GM19455 (cell line): ENCODE measurements around the gene SLC1A7.

Experiments used
- ATAC-seq: cut with Tn5 transposase; IDR thresholded peaks from one replicate; pipeline ENCODE4 v1.9.1; 2021; ENCODE audit not compliant: unreplicated experiment

SLC1A7 gene

GRCh38 chr1:53116307-53116810 lies 26.1 kb downstream of the SLC1A7 start:
- ATAC-seq: no peak

GRCh38 chr1:53115403-53116306 lies 26.8 kb downstream of the SLC1A7 start:
- no peak for ATAC-seq

- no peak for ATAC-seq
Observed at GRCh38 chr1:53114581-53115400, 27.6 kb downstream of the SLC1A7 start.

- ATAC-seq: no peak
Observed at GRCh38 chr1:53114090-53114489, 28.3 kb downstream of the SLC1A7 start.

DNA sequence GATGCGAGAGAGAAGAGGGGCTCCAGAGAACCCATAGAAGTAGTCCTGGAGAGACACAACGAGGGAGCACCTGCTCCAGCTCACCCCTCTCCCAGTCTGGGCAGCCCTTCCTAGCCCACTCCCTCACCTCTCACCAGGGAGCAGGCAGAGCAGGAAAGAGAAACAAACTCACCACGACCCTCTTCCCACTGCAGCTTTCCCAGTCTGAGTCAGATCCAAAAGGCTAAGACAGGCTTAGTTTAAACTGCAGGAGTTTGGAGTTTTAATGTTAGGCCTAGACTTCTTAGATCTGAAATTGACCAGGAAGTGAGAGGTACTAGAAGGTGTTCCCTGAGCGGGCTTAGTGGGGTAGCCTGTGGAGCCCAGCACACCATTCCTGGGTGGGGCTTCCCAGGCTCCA lies 29.6 kb downstream of the SLC1A7 start:
- no peak for ATAC-seq

GRCh38 chr1:53112271-53112774 lies 30.1 kb downstream of the SLC1A7 start:
- no peak for ATAC-seq

DNA sequence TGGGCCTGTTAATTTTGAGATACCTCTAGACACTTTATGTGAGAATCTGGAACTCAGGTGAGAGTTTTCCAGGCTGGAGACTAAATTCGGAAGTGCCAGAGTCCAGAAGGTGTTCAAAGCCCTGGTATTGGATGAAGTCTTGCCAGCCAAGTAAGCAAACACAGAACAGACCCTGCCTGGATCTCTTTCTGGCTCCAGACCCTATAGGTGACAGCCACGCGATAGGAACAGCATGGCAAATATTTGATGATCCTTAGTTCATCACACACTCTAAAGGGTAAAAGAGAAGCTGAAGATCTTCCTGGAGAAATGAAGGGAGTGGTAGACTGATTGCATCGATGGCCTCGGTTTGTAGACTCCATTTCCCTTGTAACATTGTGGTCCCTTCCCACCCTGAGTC lies 30.7 kb downstream of the SLC1A7 start:
- no peak for ATAC-seq

- ATAC-seq: no peak
Observed at GRCh38 chr1:53111073-53111556, 31.3 kb downstream of the SLC1A7 start.

GRCh38 chr1:53110370-53111072 lies 31.9 kb downstream of the SLC1A7 start:
- ATAC-seq: no peak

DNA sequence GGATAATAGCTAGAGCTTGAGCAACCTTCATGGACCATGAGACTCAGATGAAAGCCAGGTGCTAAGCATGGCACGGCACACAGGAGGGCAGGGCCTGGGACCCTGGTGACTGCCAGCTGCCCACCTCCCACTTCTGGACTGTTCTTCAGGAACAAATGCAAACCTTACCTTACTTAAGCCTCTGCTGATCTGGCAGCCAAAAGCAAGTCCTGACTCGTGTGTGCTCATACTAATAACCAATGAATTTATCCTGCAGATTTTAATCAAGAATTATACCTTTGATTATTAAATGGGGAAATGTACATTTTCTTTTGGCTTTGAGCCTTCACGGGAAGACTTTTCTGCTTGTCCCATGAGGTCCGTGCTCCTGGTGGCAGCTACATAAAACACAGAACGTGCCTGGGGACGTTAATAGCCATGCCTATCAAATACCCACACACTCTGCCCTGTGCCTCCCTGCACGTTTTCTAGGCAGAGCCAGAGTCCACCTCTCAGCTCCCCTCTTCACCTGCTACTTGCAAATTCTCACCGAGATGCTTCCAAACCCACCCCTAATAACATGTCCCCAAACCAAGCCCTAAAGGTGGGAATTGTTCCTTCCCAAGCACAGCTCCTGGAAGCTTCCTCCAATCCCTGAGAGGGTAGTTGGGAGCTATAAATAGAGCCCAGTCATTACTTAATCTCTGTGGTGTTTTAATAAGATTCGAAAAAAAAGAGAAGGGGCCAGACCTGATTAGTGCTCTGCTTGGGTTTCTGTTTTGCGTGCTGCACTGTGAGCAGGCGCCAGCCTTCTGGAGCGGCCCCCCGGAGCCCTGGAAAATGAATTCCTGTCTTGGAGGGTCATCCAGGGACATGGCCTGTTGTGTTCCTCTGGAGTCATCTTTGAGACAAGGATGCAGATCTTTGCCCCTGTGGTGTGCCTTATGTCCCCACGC lies 33.5 kb downstream of the SLC1A7 start:
- no peak for ATAC-seq

DNA sequence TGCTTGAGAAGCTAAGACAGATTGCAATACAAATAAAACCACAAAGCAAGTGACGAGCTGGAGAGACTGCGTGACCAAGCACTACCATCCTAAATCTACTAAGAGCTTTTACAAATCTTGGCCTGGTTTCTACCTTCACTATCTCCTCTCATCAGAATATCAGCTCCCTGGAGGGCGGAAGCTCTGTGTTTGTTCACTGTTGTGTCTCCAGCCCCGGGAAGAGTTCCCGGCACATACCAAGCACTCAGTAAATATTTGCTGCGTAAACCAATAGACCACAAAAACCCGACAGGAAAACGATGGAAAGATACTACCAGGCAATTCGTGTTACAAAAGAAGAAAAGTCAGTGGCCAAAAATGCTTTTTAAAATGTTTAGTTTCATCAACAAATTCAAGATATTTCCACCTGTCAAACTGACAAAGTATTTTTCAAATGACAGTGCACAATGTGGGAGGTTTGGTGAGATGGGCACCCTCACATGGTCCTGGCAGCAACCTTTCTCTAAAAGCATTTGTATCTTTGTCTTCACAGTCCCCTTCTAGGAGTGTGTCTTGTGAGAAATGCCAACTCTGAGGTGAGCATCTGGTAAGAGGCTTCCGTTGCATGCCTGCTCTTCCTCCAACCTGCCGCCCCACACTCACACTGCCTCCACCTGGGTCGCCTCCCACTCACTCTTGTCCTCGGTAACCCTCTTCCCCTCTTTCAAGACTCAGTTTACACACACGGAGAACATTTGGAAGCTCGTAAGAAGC lies 34.7 kb downstream of the SLC1A7 start:
- ATAC-seq: no peak

DNA sequence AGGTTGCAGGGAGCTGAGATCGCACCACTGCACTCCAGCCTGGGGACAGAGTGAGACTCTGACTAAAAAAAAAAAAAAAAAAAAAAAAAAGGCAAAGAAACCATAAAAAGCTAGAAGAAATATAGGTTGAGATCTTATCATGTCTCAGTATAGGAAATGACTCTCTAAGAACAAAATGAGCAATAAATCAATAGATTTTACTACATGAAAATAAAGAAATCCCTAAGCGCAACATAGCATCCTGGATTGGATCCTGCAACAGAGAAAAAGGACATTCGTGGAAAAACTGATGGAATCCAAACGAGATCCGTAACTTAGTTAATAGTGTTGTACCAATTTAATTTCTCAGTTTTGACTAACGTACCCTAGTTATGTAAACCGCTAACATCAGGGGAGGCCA lies 35.3 kb downstream of the SLC1A7 start:
- no peak for ATAC-seq

DNA sequence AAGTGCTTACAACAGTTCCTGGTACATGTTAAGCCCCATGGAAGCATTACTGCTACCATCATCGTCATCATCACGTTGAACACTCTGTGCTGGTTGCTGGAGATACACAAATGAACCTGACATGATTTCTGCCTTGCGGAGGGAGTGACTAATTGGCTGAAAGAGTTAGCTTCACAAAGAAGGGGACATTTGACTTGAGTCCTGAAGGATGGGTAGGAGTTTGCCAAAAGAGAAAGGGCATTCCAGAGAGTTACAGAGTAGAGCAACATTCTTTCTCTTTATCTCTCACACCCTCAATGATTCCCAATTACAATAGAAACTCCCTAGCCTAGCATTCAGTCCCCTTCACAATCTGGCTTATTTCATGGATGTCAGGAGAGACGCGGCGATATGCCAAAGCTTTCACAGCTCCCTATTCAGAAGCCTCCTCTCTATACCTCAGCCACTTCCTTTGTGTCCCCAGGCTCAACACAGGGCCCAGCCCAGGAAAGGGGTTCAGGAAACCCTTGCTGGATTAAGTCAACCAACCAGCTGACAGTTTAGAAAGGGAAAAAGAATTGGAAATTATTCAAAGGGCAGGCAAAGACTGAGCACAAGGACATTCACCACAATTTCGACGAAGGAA lies 38.0 kb downstream of the SLC1A7 start:
- no peak for ATAC-seq

DNA sequence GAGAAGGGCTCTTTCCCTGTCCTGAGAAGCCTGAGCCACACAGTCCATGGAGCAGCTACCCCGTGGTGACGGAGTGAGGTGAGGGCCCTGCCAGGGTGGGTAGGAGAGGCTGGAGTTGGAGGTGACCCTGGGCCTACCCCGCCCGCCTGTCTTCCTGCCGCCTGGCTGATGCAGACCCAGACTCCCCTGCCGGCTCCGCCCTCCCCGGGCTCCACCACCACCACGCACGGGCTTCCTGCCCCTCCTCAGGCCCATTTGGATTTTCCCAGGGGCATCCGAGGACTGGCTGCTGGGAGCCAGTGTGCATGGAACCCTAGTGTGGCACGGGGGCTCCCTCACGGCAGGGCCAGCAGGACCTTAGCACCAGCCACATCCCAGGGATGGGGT lies 47.9 kb downstream of the SLC1A7 start:
- no peak for ATAC-seq

DNA sequence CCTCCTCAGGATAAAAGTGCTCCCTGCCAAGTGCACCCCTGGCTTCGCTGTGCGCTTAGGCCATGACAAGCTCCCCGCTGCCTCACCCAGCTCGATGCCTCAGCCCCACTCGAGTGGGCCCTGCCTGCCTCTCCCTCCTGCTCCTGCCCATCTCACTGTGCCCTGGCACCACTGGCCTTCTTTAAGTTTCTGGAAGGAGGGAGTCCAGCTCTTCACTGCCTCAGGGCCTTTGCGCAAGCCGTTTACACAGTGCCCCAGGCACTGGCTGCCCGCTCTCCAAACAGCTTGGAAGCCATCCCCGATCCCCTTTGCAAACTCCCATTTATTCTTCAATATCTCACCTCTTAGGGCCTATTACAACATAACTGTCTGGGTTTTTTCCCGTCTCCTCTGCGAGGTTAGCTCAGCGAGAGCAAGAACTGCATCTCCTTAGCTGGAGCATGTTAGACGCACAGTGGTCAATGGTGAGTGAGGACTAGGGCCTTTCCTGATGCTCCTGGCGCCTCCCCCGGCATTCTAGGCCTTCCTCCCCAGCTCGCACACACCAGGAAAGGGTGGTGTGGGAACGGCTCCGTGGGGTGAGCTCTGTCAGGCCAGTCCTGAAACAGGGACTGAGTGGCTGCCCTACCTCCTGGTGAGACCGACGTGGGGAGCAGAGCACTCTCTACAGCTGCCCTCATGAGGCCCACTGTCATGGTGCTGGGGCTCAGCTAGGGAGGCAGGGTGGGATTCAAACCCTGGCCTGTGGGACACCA lies 48.5 kb downstream of the SLC1A7 start:
- ATAC-seq: no peak

DNA sequence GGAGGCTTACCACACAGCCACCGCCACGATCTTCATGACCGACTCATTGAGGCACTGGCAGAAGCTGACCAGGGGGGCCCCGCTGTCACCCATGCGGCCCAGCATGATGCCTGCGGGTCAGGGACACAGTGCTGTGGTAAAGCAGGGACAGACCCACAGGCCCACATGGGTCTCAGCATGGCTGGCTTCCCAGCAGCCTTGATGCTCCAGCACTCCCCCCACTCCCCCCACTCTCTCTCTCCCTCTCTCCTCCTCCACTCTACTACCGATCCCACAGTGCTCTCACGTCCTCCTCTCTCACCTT lies 49.0 kb downstream of the SLC1A7 start:
- no peak for ATAC-seq

GRCh38 chr1:53092659-53093450 lies 49.6 kb downstream of the SLC1A7 start:
- no peak for ATAC-seq
